Suprapubic skin (tissue), 4 donors: Measurements from ENCODE around the gene KAZN.

Experiments
- CTCF ChIP-seq, 2 donors: fragments of 200-600 bp in 1 of 2; fragments of 450-650 bp in 1 of 2; sonication (generic) in 1 of 2; IDR thresholded peaks; one replicate each; pipeline ENCODE4 v1.5.1; 2016 to 2019; ENCODE audit warnings: antibody characterized with exemption in 2 of 2, mild to moderate bottlenecking in 1 of 2, moderate library complexity in 1 of 2
- EP300 ChIP-seq: sonication (generic); formaldehyde crosslinking; IDR thresholded peaks from one replicate; pipeline ENCODE4 v1.6.1; 2017; ENCODE audit warnings: antibody characterized with exemption
- POLR2A ChIP-seq, 2 donors: fragments of 450-650 bp; IDR thresholded peaks; one replicate each; pipeline ENCODE4 v1.6.1; 2017; ENCODE audit warnings: antibody characterized with exemption in 2 of 2, mild to moderate bottlenecking in 2 of 2, moderate library complexity in 2 of 2
- POLR2AphosphoS5 ChIP-seq, 3 donors: sonication (generic); formaldehyde crosslinking; IDR thresholded peaks; one replicate each; pipeline ENCODE4 v1.6.1; 2017; ENCODE audit warnings: antibody characterized with exemption in 3 of 3

DNA sequence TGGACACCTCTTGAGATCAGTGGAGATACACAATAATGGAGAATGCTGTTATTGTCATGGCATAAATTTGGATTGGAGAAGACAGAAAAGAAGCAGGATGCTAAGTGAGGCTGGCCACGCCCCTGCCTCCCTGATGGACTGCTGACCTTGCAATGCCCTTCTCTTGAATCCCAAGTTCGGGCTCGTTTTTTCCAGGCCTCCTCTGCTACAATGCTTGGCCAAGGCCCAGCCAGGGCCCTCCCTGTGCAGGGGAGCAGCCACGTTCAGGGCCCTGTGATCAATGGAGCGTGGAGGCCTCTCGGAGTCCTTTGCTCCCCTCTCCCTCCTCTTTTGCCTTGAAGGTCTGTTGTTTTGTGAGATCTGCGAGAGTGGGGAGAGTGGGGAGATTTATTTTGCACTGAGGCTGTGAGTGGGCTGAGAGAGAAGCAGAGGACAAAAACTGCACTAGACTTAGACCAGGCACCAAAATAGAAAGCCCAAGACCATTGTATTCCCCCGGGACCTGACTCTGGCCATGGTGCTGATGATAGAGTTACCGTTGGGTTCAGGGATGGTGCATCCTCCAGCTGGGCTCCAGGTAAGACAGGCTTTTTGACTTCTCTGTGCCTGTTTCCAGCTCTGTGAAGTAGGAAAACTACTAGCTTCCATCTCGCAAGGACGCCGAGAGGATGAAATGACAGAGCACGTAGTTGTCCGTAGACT is 268.6 kb downstream of the KAZN start:
- TF ChIP-seq CTCF (IDR thresholded peaks at IDR 0.05) (no peak), EP300 (no peak), POLR2A (IDR thresholded peaks at IDR 0.05) (no peak), POLR2AphosphoS5 (IDR thresholded peaks at IDR 0.05) (no peak)
